Hematopoietic multipotent progenitor cell treated with erythropoietin and hydrocortisone succinate and interleukin-3 and kit ligand, for 8 days (in vitro differentiated cells): ENCODE measurements around the gene CBLC.

Experiments used
- DNase-seq: peaks from one replicate; pipeline ENCODE4 v3.0.0-alpha.2; 2015

Gene CBLC

GRCh38 chr19:44803442-44804428 is 26.0 kb downstream of the CBLC start:
- no peak for DNase-seq

- no peak for DNase-seq
These were observed 28.6 kb downstream of the CBLC start for GRCh38 chr19:44806291-44806690.

GRCh38 chr19:44807162-44807561 is 29.5 kb downstream of the CBLC start:
- no peak for DNase-seq

- DNase-seq = no peak
These were observed 30.2 kb downstream of the CBLC start for GRCh38 chr19:44807652-44808462.

- DNase-seq = peak; percentile 8
These were observed 31.0 kb downstream of the CBLC start, which contains the start of gene BCAM for GRCh38 chr19:44808463-44809371. Gene BCAM (plus strand): TSS chr19:44809103. CDS start chr19:44809125, 22 bp downstream.

- no peak for DNase-seq
These were observed 32.0 kb downstream of the CBLC start for GRCh38 chr19:44809577-44810233.

- DNase-seq = peak; percentile 12
These were observed 32.8 kb downstream of the CBLC start for GRCh38 chr19:44810234-44811121.

GRCh38 chr19:44811122-44811419 is 33.4 kb downstream of the CBLC start:
- no peak for DNase-seq

GRCh38 chr19:44812142-44812718 is 34.5 kb downstream of the CBLC start:
- no peak for DNase-seq

- no peak for DNase-seq
These were observed 35.6 kb downstream of the CBLC start for GRCh38 chr19:44813070-44813840.

GRCh38 chr19:44813841-44814470 is 36.3 kb downstream of the CBLC start:
- DNase-seq = no peak

- no peak for DNase-seq
These were observed 36.8 kb downstream of the CBLC start for GRCh38 chr19:44814517-44814916.

GRCh38 chr19:44816301-44816700 is 38.6 kb downstream of the CBLC start:
- no peak for DNase-seq

- DNase-seq = no peak
These were observed 40.2 kb downstream of the CBLC start for GRCh38 chr19:44817725-44818465.

GRCh38 chr19:44818466-44819031 is 40.9 kb downstream of the CBLC start:
- DNase-seq = no peak

GRCh38 chr19:44819246-44819832 is 41.6 kb downstream of the CBLC start:
- DNase-seq = no peak

GRCh38 chr19:44820648-44821609 is 43.2 kb downstream of the CBLC start:
- DNase-seq = no peak
